Fibroblast of the aortic adventitia (primary cell): ENCODE results near the gene BRAT1. TPM values are rescaled to one million over a fixed set of nuclear protein-coding genes. Genes with fewer than 3 reads are reported as not detected.

Source experiments
- DNase-seq: peaks from one replicate; pipeline ENCODE4 v3.0.0-alpha.2; 2010; ENCODE audit warnings: low read depth
- H3K4me3 ChIP-seq: 2 replicates; pipeline ENCODE4 v1.5.1; 2011; ENCODE audit warnings: low read depth, mild to moderate bottlenecking, control low read depth, low read length, moderate library complexity
- CTCF ChIP-seq: IDR thresholded peaks from 2 replicates; pipeline ENCODE4 v1.5.1; 2011; ENCODE audit warnings: mild to moderate bottlenecking, low read length, control low read depth, inconsistent platforms; ENCODE audit not compliant: insufficient read depth
- total RNA-seq: library from RNA; depleted of rRNA; stranded (reverse); fragments of >200 nt; gene quantifications from 2 replicates; pipeline ENCODE4 v1.2.3, GENCODE V29; 2012; ENCODE audit warnings: low replicate concordance

BRAT1 gene
- total RNA-seq, 1 donor = 22.3 TPM

GRCh38 chr7:2583798-2584580 lies 28.7 kb upstream of the BRAT1 start:
- TF ChIP-seq CTCF = no peak
- no peak overlapping the region for H3K4me3 ChIP-seq
- no peak for DNase-seq

- no peak overlapping the region for H3K4me3 ChIP-seq
- DNase-seq = no peak
- TF ChIP-seq CTCF = no peak
These were observed 26.8 kb upstream of the BRAT1 start for GRCh38 chr7:2582006-2582735.

GRCh38 chr7:2580636-2581035 lies 25.3 kb upstream of the BRAT1 start:
- no peak for DNase-seq
- H3K4me3 ChIP-seq = no peak overlapping the region
- TF ChIP-seq CTCF = no peak

- no peak overlapping the region for H3K4me3 ChIP-seq
- no peak for TF ChIP-seq CTCF
- DNase-seq = no peak
These were observed 22.8 kb upstream of the BRAT1 start for GRCh38 chr7:2577914-2578680.

- no peak overlapping the region for H3K4me3 ChIP-seq
- no peak for TF ChIP-seq CTCF
- no peak for DNase-seq
These were observed 21.6 kb upstream of the BRAT1 start for GRCh38 chr7:2576742-2577491.

GRCh38 chr7:2575733-2576340 lies 20.5 kb upstream of the BRAT1 start:
- DNase-seq = no peak
- no peak for TF ChIP-seq CTCF
- H3K4me3 ChIP-seq = no peak overlapping the region
